CD4-positive, alpha-beta T cell treated with Interleukin-12 subunit alpha and Interleukin-12 subunit beta, for 1 hour (primary cell): ENCODE data around the gene ZNRF1.
"Not testable (repeated sequence)": the region's sequence is repeated elsewhere in the genome, so short reads cannot be mapped to it uniquely, and the experiment has no call there.

Source experiments
- DNase-seq: peaks from one replicate; pipeline ENCODE4 v3.0.0-alpha.2; 2020

The ZNRF1 gene

GRCh38 chr16:74998481-74999218 lies at the start of gene ZNRF1:
Gene ZNRF1 (plus strand): TSS chr16:74999024. CDS start chr16:74999672, 648 bp downstream.
- peak; percentile 86 for DNase-seq

DNA sequence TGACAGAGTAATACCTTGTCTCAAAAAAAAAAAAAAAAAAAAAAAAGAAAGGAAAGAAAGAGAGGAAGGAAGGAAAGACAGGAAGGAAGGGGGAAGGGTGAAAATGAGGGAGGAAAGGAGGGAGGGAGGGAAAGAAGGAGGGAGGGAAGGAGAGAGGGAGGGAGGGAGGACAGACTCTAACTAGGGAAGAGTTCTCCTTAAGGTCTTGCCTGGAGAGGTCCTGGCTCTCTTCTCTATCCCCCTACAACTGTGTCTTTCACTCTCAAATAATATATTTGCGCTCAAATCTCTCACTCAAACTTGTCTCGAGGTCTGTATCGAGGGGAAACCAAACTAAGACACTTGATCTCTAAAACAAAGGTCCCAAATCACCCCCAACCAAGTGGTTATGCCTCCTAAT lies 49.5 kb upstream of the ZNRF1 start:
- DNase-seq, result no peak

DNA sequence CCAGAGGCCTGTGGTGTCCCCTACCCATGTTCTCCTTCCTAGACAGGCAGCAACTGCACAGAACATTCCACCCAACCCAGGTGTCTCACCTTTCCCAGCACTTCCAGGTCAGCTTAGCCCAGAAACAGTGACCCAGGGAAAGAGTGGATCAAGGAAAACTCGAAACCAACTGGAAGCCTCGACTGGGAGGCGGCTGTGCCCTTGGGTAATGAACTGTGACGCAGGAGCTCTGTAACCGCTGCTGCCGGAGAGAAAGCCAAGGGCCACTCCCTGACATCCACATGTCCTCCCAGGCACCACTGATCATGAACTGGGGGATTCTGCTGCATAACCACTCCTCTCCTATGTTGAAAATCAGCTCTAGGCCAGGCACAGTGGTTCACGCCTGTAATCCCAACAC lies 48.3 kb upstream of the ZNRF1 start:
- DNase-seq, result no peak

- DNase-seq, result no peak
Observed at GRCh38 chr16:74951206-74951605, 47.6 kb upstream of the ZNRF1 start.

DNA sequence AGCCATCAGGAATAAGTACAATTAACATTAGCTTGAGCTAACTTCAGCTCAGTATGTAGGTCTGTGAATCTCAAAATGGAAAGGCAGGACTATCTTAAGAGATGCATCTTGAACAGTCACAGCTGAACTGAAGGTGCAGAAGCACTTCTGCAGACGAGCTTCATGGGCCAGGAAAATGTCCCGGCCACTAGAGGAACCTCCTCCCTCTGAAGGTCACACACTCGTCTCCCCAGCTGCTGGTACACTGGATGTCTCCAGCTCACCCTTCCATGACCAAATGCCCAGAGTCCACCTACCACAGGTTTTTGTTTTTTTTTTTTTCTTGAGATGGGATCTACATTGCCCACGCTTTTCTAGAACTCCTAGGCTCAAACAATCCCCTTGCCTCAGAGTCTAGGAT lies 47.1 kb upstream of the ZNRF1 start:
- no peak for DNase-seq

- no peak for DNase-seq
Observed at GRCh38 chr16:74954763-74955162, 44.1 kb upstream of the ZNRF1 start.

- no peak for DNase-seq
Observed at GRCh38 chr16:74973304-74973703, 25.5 kb upstream of the ZNRF1 start.

- DNase-seq, result no peak
Observed at GRCh38 chr16:74975591-74975990, 23.2 kb upstream of the ZNRF1 start.

DNA sequence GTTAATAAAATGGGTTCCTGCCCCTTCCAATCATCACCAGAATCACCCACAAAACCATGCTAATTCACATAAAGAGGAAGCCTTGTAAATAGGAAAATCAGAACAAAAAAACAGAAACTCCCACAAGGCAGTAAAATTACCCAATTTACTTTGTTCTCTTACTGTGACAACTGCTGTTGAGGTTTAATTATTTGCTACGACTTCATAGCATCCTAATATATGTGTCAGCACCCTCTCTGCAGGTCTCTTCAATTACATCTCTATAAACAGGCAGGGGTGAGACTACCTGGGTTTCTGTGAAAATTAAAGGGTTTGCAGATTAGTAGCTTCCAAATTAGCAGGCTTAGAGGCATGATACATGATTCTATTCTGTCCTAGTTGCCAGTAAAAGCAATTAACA lies 16.6 kb upstream of the ZNRF1 start:
- no peak for DNase-seq

GRCh38 chr16:74984194-74984528 lies 14.7 kb upstream of the ZNRF1 start:
- no peak for DNase-seq

DNA sequence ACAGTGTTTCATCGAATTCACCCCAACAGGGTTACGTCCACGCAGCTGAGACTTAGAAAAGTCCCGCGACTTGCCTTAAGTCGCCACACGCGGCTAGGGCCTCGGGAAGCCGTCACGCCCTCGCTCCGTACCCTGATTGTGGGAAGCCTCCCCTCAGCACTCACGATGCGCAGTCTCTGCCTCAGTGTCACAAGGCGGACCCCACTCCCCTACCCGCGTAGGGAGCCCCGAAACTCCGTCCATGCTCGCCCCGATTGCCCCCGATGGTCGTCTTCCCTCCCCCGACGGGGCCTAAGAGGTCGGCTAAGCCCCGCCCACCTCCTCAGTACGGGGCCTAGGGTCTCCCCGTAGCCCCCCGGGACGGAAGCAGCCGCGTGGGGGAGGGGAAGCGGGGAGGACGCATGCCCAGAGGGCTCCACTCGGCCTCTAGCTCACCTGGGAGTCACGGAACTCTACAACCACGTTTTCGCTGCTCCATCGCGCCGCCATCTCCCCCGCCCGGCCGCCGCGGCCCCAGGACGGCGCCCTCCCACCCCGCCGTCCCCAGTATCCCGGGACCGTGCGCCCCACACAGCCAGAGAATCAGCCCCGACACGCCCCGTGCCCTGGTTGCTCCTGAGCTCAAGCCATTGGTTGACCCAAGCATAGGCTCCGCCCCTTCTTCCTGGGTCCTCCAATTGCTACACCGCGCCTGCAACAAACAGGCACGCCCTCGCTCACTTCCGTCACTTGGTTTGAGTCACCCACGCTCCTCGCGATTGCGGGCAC lies 14.1 kb upstream of the ZNRF1 start, which contains the start of gene WDR59:
TSS of gene WDR59 (minus strand) at position 595 of the 768 bp plus-strand sequence. CDS start at position 489, 106 bp downstream.
- peak; percentile 99 for DNase-seq

- no peak for DNase-seq
Observed at GRCh38 chr16:74987027-74987681, 11.7 kb upstream of the ZNRF1 start.

- DNase-seq, result not testable (repeated sequence)
Observed at GRCh38 chr16:74989864-74990263, 9.0 kb upstream of the ZNRF1 start.

- DNase-seq, result no peak
Observed at GRCh38 chr16:74990832-74991231, 8.0 kb upstream of the ZNRF1 start.

DNA sequence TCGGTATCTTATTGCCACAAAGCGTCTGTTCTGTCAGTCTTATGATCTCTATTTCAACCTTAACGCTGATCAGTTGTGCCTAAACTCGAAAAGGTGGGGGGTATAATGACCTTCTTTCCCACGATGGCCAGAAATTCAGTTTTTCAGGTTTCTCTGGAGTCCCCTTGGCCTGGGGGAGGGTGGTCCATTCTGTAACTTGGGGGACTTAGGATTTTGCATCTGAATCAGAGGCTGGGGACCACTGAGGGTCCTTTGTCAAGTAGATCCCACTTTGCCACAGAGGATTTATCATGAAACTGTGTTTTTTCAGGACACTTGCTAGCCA lies 7.6 kb upstream of the ZNRF1 start:
- DNase-seq, result no peak

DNA sequence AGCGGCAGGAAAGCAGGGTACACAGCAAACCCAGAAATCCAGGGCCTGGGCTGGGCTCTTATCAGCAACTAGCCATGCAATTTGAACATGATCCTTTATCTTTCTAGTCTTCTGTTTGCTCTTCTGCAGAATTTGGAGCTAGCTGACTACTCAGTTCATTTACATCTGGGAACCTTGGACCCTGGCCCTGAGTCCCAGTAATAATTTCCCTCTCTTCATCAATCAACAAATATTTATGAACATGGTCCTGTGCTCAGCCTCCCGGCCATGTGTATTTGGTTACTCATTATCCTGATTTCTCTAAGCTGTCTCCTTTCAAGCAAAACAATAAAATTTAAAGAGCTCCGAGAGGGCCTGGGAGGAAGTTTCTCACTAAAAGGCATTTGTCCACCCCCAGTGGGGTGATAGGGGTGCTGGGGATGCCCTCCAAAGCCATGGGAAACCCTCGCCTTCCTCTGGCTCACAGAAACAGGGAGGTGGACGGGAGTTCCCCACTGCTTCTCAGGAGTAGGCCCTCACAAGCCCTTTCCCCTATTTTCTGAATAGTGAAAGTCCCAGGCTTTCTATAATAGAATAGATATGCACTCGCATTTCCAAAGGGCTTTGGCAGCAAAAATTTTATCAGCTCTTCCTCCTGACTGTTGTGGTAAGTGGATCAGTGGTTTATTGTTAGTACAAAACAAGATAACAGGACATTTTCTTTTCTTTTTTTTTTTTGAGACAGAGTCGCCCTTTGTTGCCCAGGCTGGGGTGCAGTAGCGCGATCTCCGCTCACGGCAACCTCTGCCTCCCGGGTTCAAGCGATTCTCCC lies 7.0 kb upstream of the ZNRF1 start:
- DNase-seq, result no peak

GRCh38 chr16:74995986-74996385 lies 2.8 kb upstream of the ZNRF1 start:
- no peak for DNase-seq

GRCh38 chr16:74997042-74997491 lies 1.8 kb upstream of the ZNRF1 start:
- DNase-seq, result no peak

DNA sequence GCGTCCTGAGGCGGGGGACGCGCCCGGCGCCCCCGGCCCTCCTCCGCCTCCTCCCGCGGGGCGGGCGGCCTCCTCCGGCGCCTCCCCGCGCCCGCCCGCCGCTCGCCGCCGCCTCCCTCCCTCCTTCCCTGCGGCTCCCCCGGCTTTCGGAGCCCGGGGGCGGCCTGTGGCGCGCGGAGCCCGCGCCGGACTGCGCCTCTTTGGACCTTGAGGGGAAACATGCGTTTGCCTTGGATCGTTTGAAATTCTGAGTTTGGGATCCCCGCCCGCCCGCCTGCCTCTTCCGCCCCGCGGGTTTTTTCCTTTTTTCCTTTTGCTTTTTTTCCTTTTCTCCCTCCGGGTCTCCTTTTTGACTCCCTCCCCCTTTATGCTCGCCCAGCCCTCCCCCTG lies 390 bp downstream of the ZNRF1 start:
- peak; percentile 44 for DNase-seq

- DNase-seq, result peak; percentile 68
Observed at GRCh38 chr16:74999609-75000480, 1.0 kb downstream of the ZNRF1 start.

GRCh38 chr16:75000481-75001081 lies 1.8 kb downstream of the ZNRF1 start:
- DNase-seq, result no peak

GRCh38 chr16:75002474-75002873 lies 3.6 kb downstream of the ZNRF1 start:
- DNase-seq, result no peak
